Glomerular visceral epithelial cell (primary cell): ENCODE measurements around the gene TBC1D3K.
"Not testable (repeated sequence)": the region's sequence is repeated elsewhere in the genome, so short reads cannot be mapped to it uniquely, and the experiment has no call there.

ENCODE experiments used
- DNase-seq: peaks from one replicate; pipeline ENCODE4 v3.0.0-alpha.2; 2016; ENCODE audit errors: extremely low spot score

TBC1D3K gene

GRCh38 chr17:37924115-37924514 is at the start of gene TBC1D3K:
Gene TBC1D3K (plus strand): TSS chr17:37924415. CDS start chr17:37926000, 1,585 bp downstream.
- DNase-seq, result not testable (repeated sequence)

- no peak for DNase-seq
Observed at GRCh38 chr17:37884516-37884915, 39.7 kb upstream of the TBC1D3K start.

DNA sequence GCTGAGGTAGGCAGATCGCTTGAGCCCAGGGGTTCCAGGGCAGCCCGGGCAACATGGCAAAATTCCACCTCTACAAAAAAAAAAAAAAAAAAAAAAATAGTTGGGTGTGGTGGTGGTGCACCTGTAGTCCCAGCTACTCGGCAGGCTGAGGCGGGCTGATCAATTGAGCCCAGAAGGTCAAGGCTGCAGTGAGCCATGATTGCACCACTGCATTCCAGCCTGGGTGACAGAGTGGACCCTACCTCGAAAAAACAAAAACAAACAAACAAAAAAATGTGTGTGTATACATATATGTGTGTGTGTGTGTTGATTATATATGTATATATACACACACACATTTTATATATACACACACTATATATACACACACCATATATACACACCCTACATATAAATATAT is 39.1 kb upstream of the TBC1D3K start:
- no peak for DNase-seq

DNA sequence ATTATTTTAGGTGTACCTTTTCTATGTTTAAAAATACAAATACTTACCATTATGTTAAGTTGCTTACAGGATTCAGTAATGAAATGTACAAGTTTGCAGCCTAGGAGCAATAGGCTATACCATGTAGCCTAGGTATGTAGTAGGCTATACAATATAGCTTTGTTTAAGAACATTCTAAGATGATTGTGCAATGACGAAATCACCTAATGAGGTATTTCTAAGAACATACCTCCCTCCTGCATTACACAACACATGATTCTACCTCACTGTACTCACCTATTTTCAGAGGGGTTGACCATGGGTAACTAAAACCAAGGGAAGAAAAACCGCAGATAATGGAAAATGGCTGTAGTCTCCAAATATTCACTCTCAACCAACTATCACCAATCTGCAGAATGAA is 35.3 kb upstream of the TBC1D3K start:
- no peak for DNase-seq

DNA sequence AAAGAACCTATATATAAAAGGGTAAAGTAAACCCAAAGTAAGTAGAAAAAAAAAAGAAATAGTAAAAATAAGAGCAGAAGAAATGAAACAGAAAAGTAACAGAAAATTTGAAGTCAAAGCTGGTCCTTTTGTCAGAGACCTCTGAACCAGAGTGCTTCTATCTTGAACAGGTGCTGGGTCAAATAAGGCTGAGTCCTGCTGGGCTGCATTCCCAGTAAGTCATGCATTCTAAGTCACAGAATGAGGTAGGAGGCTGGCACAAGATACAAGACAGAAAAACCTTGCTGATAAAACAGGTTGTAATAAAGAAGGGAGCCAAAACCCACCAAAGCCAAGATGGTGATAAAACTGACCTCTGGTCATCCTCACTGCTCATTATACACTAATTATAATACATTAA is 27.3 kb upstream of the TBC1D3K start:
- not testable (repeated sequence) for DNase-seq
